SH-SY5Y (cell line): ENCODE results near the gene RTL9.

Source experiments
- GATA2 ChIP-seq: IDR thresholded peaks from 2 replicates; pipeline ENCODE4 v1.6.1; 2011; ENCODE audit warnings: mild to moderate bottlenecking, low read depth, low read length
- GATA3 ChIP-seq: IDR thresholded peaks from 2 replicates; pipeline ENCODE4 v1.6.1; 2011; ENCODE audit warnings: low read depth, mild to moderate bottlenecking, low read length, moderate library complexity

The RTL9 gene

GRCh38 chrX:110331444-110332030 lies 27.1 kb upstream of the RTL9 start:
- TF ChIP-seq GATA3: no peak
- no peak for TF ChIP-seq GATA2

DNA sequence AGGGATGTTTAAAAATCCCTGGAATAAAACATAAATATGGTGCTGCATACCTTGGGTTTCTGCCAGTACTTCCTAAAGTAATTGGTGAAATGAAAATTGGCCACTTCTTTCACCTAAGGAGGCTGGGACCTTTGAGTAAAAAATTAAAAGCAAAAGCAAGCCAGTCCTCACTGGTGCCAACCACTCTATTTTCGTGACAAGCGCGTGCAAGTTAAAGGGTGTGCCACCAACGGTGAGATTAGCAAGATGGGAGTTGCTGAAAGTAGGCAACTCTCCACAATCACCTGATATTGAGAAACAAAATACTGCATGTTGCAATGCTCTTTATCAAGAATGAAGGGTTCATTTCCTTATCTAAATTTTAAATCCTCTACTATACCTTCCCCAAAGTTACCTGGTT lies 19.7 kb upstream of the RTL9 start:
- no peak for TF ChIP-seq GATA3
- TF ChIP-seq GATA2: no peak

- no peak for TF ChIP-seq GATA3
- no peak for TF ChIP-seq GATA2
Observed at GRCh38 chrX:110341189-110342035, 17.2 kb upstream of the RTL9 start.

DNA sequence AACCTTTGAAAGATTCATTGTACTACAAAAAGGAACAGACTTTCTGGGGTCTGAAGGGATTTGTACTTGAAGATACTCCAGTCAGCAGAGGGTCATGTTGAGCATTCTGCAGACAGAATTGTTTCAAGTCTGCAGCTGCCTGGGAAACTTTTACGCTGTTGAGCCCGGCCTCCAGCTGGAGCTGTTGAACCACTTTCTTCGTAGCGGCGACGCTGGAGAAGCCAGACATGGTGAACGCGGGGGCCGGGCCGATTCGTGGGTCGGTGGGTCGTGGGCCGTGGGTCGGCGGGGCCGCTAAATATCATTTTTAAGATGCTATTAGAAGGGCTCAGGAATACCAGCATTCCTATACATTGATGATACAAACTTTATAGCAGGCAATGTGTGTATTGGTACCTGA lies 12.0 kb upstream of the RTL9 start:
- no peak for TF ChIP-seq GATA2
- TF ChIP-seq GATA3: no peak

- TF ChIP-seq GATA2 (no peak), GATA3 (no peak)
Observed at GRCh38 chrX:110359273-110359672, 625 bp downstream of the RTL9 start.

GRCh38 chrX:110363244-110363643 lies 4.6 kb downstream of the RTL9 start:
- TF ChIP-seq GATA2 (no peak), GATA3 (no peak)

DNA sequence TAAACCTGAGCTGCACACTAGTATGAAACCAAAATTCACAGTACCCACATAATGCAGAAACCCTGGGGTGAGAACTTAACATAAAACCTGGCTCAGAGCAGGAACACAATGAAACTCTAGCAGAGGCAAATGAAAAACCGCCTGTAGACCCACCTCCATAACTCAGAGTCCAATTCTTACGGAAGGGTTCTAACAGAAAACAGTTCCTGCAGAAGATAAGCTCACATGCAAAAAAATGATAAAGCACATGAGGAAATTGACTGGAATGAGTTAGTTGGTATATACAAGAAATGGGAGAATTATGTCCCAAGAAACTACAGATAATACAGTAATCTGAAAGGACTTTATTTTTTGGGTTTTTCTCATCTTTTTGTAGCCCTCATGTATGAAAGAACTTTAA lies 14.7 kb downstream of the RTL9 start:
- TF ChIP-seq GATA3 (no peak), GATA2 (no peak)

DNA sequence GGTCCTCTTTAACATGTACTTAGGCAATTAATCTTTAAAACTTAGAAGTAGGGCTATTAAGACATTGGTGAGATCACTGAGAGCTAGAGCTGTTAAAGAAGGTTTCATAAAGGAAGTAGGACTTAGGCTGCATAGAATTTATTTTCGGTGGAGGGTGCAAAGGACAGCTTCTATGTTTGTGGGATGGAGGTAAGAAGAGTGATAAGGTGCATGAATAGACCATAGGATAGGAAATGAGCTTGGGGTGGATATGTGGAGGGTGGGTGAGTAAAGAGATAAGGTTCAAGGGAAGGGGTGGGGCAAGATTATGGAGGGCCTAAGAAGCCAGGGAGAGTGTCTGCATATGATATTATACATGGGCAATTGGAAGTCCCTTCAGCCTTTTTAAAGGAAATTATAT lies 15.9 kb downstream of the RTL9 start:
- TF ChIP-seq GATA2 (no peak), GATA3 (no peak)

GRCh38 chrX:110381216-110381615 lies 22.6 kb downstream of the RTL9 start:
- no peak for TF ChIP-seq GATA2

DNA sequence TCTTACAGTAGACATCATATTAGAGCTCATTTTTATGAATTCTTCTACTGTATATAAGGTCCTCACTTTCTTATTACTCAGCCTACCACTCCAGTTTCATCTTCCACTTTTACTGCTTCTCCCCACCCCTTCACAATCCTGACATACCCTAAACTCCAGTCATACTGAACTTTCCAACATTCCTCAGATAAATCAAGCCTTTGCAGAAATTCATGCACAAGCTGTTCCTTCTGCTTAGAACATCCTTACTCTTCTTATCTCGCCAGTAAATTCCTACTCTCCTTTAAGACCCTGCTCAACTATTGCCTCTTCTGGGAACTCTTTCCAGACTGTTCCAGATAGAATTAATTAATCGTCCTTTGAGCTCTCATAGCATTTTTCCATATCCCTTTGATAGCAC lies 24.8 kb downstream of the RTL9 start:
- TF ChIP-seq GATA2 (no peak), GATA3 (no peak)

DNA sequence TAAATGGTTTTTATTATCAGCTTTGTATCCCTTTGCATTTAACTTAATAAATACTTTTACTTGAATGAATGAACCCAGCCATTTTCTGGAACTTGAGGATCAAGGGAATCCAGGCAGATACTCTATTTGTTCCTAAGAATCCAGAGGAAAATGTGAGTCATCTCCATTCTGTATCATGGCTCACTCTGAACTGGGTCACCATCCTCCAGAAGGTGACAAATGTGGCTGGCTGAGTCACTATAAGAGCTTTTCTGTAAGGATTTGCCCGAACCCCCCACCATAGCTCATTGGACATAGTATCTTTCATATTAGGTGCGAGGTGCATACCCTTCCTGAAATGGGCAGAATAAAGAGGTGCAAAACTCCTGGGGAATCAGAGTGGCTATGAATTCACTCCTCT lies 25.8 kb downstream of the RTL9 start:
- TF ChIP-seq GATA2: no peak
- TF ChIP-seq GATA3: no peak

DNA sequence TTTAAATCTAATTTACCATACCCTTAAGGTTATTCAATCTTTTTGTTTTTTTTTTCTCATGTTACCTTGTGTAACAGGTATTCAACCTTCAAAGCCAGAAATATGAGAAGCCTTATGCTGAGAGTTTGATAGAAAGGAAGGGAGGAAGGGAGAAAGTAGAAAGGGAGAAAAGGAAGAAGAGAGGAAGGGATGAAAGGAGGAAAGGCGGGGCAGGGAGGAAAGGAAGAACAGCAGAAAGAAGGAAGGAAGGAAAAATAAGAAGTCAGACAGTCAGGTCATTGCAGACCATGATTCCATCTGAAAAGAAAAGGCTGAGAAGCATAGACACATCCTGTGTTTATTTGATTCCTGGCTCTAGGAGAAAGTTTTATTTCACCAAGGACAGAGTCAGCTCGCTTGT lies 30.9 kb downstream of the RTL9 start:
- TF ChIP-seq GATA3: no peak
- no peak for TF ChIP-seq GATA2

DNA sequence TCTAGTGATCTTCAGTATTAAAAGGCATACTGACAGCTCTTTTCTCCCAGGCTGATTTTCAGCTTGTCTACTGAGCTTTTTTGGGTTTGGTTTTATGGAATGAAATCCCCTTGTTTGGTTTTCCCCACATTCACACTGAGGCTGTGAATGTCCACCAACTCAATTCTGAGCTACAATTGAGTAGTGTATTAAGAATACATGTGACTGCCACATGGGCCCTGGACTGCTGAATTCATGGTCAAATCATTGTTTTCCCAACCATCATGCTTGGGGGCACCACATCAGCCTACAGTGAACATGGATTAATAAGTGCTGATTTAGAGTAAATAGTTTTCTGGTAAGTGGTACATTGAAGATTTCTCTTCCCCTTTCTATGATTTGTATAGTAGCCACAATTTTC lies 32.4 kb downstream of the RTL9 start:
- TF ChIP-seq GATA3 (no peak), GATA2 (no peak)

DNA sequence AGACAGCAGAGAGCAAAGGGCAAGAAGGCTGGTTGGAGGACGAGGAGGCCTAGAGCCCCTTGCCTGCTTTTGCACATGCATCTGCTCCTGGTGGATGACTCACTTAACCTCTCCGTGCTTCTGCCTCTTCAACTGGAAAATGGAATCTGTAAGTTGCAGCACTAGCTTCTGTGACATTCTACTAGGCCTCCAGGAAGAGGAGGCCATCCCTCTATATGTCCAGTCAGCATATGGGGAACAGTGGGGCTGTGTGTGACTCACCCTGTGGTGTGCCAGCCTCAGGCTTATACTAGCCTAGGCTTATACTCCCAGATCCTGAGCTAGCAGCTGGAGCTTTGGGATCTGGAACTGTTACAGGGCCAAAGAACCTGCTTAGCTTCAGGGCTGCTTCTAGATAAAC lies 36.0 kb downstream of the RTL9 start:
- TF ChIP-seq GATA3 (no peak), GATA2 (no peak)

GRCh38 chrX:110395877-110396276 lies 37.2 kb downstream of the RTL9 start:
- TF ChIP-seq GATA2 (no peak), GATA3 (no peak)
